Endothelial cell of umbilical vein (primary cell): Measurements from ENCODE around the gene THSD1. TPM values are rescaled to one million over a fixed set of nuclear protein-coding genes. Genes with fewer than 3 reads are reported as not detected.

Source experiments
- BruUV-seq: library from RNA; stranded (reverse); fragments of 400-500 nt; replicated peaks from 2 replicates; lab custom pipeline; 2021; lab: Mats Ljungman, UMichigan
- CTCF ChIA-PET: fragments of 300-600, 350-600 bp; sonication (Branson Sonifier 250); formaldehyde crosslinking; loops from one replicate; lab custom pipeline; 2021; ENCODE audit warnings: antibody characterized with exemption, inconsistent platforms; lab: Charles Lee
- POLR2A ChIA-PET: fragments of 300-600, 350-600 bp; sonication (Branson Sonifier 250); formaldehyde crosslinking; loops from one replicate; lab custom pipeline; 2021; ENCODE audit warnings: antibody characterized with exemption, inconsistent platforms; lab: Charles Lee
- DNase-seq: peaks from one replicate; pipeline ENCODE4 v3.0.0-alpha.2; 2011; ENCODE audit warnings: low read depth, low spot score
- FAIRE-seq: peaks from 2 replicates; lab custom pipeline; 2011; peaks lifted over from hg19 to GRCh38; lab: Jason Lieb, UNC
- H2AFZ ChIP-seq: 2 replicates; pipeline ENCODE4 v1.6.0; 2012; ENCODE audit warnings: low read depth, low read length, control low read depth, inconsistent platforms
- H3K27ac ChIP-seq: 2 replicates; pipeline ENCODE4 v1.5.1; 2011; ENCODE audit warnings: low read depth, mild to moderate bottlenecking, control low read depth, low read length, moderate library complexity; ENCODE audit not compliant: insufficient read depth
- H3K27me3 ChIP-seq, 2 experiments: 2 replicates each; pipeline versions ENCODE4 v1.6.0 to v1.6.1; 2011; ENCODE audit warnings: low read length in 2 of 2, mixed read lengths in 1 of 2; ENCODE audit not compliant: control insufficient read depth in 2 of 2, insufficient read depth in 2 of 2
- H3K36me3 ChIP-seq, 2 experiments: 2 replicates in 1 of 2; 3 replicates in 1 of 2; pipeline ENCODE4 v1.5.1; 2011; ENCODE audit warnings: low read length in 2 of 2, mild to moderate bottlenecking in 1 of 2, moderate library complexity in 1 of 2; ENCODE audit not compliant: control insufficient read depth in 2 of 2, insufficient read depth in 2 of 2; ENCODE audit errors: extremely low read depth in 1 of 2
- H3K4me1 ChIP-seq: 3 replicates; pipeline ENCODE4 v1.5.1; 2011; ENCODE audit warnings: mild to moderate bottlenecking, low read length; ENCODE audit not compliant: control insufficient read depth, insufficient read depth; ENCODE audit errors: extremely low read depth
- H3K4me2 ChIP-seq: 2 replicates; pipeline ENCODE4 v1.6.1; 2011; ENCODE audit warnings: low read length, control low read depth, mixed read lengths; ENCODE audit not compliant: insufficient read depth
- H3K4me3 ChIP-seq, 3 experiments: fragments of 200-600 bp in 1 of 3; sonication (generic), shearing (Covaris generic) in 1 of 3; replicated peaks in 1 of 3; 2 replicates each; pipeline ENCODE4 v1.5.1; 2011 to 2016; ENCODE audit warnings: control low read depth in 3 of 3, low read length in 3 of 3, mild to moderate bottlenecking in 2 of 3, inconsistent platforms in 1 of 3, low read depth in 1 of 3, moderate library complexity in 1 of 3; ENCODE audit not compliant: insufficient read depth in 1 of 3
- H3K79me2 ChIP-seq: 2 replicates; pipeline ENCODE4 v1.6.0; 2012; ENCODE audit warnings: low read length, inconsistent platforms; ENCODE audit not compliant: control insufficient read depth, insufficient read depth
- H3K9ac ChIP-seq: replicated peaks from 2 replicates; pipeline ENCODE3; 2011; ENCODE audit warnings: low read length, control low read depth; ENCODE audit not compliant: insufficient read depth; ENCODE audit errors: extremely low read depth
- H3K9me1 ChIP-seq: replicated peaks from 3 replicates; pipeline ENCODE4 v1.6.0; 2011; ENCODE audit warnings: mild to moderate bottlenecking, low read length; ENCODE audit not compliant: control insufficient read depth, insufficient read depth; ENCODE audit errors: extremely low read depth
- H3K9me3 ChIP-seq: replicated peaks from 2 replicates; pipeline ENCODE4 v1.5.1; 2012; ENCODE audit warnings: low read length, inconsistent platforms; ENCODE audit not compliant: control insufficient read depth, insufficient read depth
- H4K20me1 ChIP-seq: replicated peaks from 2 replicates; pipeline ENCODE3; 2011; ENCODE audit warnings: mild to moderate bottlenecking, low read length; ENCODE audit not compliant: control insufficient read depth, insufficient read depth; ENCODE audit errors: extremely low read depth
- CTCF ChIP-seq, 2 donors: IDR thresholded peaks; 1 replicate in 1 of 2; 2 replicates in 1 of 2; pipeline ENCODE4 v1.5.1; 2011; ENCODE audit warnings: low read length in 2 of 2, mild to moderate bottlenecking in 2 of 2, moderate library complexity in 2 of 2, control low read depth in 1 of 2, inconsistent platforms in 1 of 2, low read depth in 1 of 2; ENCODE audit not compliant: insufficient read depth in 1 of 2; ENCODE audit errors: extremely low read depth in 1 of 2
- EZH2 ChIP-seq: IDR thresholded peaks from 2 replicates; pipeline ENCODE4 v1.6.1; 2012; ENCODE audit warnings: borderline replicate concordance, low read depth, mild to moderate bottlenecking, moderate library complexity, low read length, inconsistent platforms; ENCODE audit not compliant: severe bottlenecking
- FOS ChIP-seq: IDR thresholded peaks from 2 replicates; pipeline ENCODE4 v1.6.1; 2011; ENCODE audit warnings: mild to moderate bottlenecking, low read length, moderate library complexity, borderline replicate concordance; ENCODE audit not compliant: insufficient read depth
- GATA2 ChIP-seq: IDR thresholded peaks from 2 replicates; pipeline ENCODE4 v1.7.0; 2011; ENCODE audit warnings: low read depth, mild to moderate bottlenecking, moderate library complexity, mixed read lengths, low read length; ENCODE audit not compliant: insufficient read length, insufficient read depth
- JUN ChIP-seq: IDR thresholded peaks from 2 replicates; pipeline ENCODE4 v1.6.1; 2011; ENCODE audit warnings: borderline replicate concordance, low read depth; ENCODE audit not compliant: insufficient read length, insufficient read depth
- MYC ChIP-seq: IDR thresholded peaks from one replicate; pipeline ENCODE4 v1.6.1; 2011; ENCODE audit warnings: mild to moderate bottlenecking, low read depth, low read length
- POLR2A ChIP-seq: IDR thresholded peaks from 2 replicates; pipeline ENCODE4 v1.6.1; 2012; ENCODE audit warnings: low read depth, mild to moderate bottlenecking, control low read depth, low read length
- POLR2AphosphoS5 ChIP-seq: IDR thresholded peaks from 2 replicates; pipeline ENCODE4 v1.6.1; 2012; ENCODE audit warnings: low read depth, mild to moderate bottlenecking, control low read depth, low read length, moderate library complexity; ENCODE audit not compliant: insufficient read depth
- dilution Hi-C: fragments of 300-500 bp; cut with MboI; formaldehyde crosslinking; loops from one replicate; pipeline ENCODE4 v1.15.0; 2019; ENCODE audit warnings: low sequenced_read_pairs; ENCODE audit not compliant: extremely low pct_ligation_motif_present
- intact Hi-C: fragments of 100-400 bp; cut with micrococcal nuclease; formaldehyde crosslinking; loops from one replicate; pipeline ENCODE4 v1.10.0; 2022
- polyA plus RNA-seq, 4 experiments: library from polyadenylated mRNA; depleted of rRNA in 3 of 4; stranded (reverse) in 3 of 4; unstranded in 1 of 4; fragments of >200 nt; gene quantifications; 2 replicates each; pipeline versions ENCODE4 v1.2.1 to v1.2.3, GENCODE V29; 2011 to 2012; ENCODE audit warnings: missing spikeins in 1 of 4
- total RNA-seq: library from RNA; stranded (reverse); gene quantifications from 2 replicates; pipeline ENCODE4 v1.2.3, GENCODE V29; 2021
- TF ChIP-seq, protein P1 (sequence below): IDR thresholded peaks from 2 replicates; pipeline ENCODE4 v1.6.1; 2011; ENCODE audit not compliant: insufficient read depth, insufficient read length

THSD1 gene
- total and polyA plus RNA-seq, 2 donors (not counting 3 experiments of a cell fraction or from before 2014, with no cell fraction given), result 25.4 to 27.6 TPM

DNA sequence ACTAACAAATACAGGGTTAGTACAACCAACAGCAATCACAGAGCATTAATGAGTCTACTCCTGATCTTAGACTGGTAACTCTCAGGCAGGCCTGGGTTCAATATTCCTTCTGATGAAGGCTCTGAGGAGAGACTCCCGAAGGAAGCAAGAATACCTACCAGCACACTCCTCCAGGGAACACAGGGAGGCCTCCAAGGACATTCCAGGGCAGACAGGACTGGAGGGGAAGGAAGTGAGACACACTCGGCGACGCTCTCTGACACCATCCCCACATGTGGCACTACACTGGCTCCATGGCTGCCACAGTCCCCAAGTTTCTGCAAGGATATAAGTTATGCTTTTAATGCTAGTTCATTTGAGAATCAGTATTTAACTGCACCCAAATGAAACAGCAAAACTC is 20.1 kb downstream of the THSD1 start:
- Histone ChIP-seq H3K9me1 (no peaks in the 10 kb centered on the region), H4K20me1 (peaks cover 4% of the 10 kb centered on the region), H3K9me3 (no peaks in the 10 kb centered on the region), H3K4me2 (no peak overlapping the region), H3K36me3 (peaks cover 6 to 10% of the 10 kb centered on the region in 2 experiments), H3K27me3 (no peaks in the 10 kb centered on the region), H3K9ac (no peak overlapping the region), H3K27ac (no peak overlapping the region), H2AFZ (no peak overlapping the region), H3K4me3 (no peak overlapping the region), H3K4me1 (peaks cover 5% of the 10 kb centered on the region), H3K79me2 (peaks cover 10% of the 10 kb centered on the region)
- ChIA-PET POLR2A (no interaction called here), CTCF (interaction anchor here (0.7 to 3.1 kb wide), 3 partner anchors 10 to 64 kb away, joined by 3 to 22 read pairs (median 6); partner anchors contain the start of gene VPS36)
- no TSS peak for BruUV-seq
- DNase-seq, result no peak
- dilution Hi-C loops, result no loop called here
- FAIRE-seq, result no peak
- TF ChIP-seq MYC (no peak), POLR2AphosphoS5 (no peak), CTCF (IDR thresholded peaks at IDR 0.05; ENCODE audit: extremely low read depth in 1 of 2, insufficient read depth in 1 of 2, low read depth in 1 of 2, low read length in 2 of 2) (no peak), GATA2 (no peak), JUN (no peak), FOS (no peak), EZH2 (no peak), POLR2A (no peak)
- TF ChIP-seq, protein P1, sequence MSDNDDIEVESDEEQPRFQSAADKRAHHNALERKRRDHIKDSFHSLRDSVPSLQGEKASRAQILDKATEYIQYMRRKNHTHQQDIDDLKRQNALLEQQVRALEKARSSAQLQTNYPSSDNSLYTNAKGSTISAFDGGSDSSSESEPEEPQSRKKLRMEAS, result no peak
- intact Hi-C loops, result loop anchor here (2.0 kb wide), 1 partner anchor 15 kb away; no protein-coding TSS in a partner anchor
